Measurements from ENCODE around the gene TNNT2. TPM values are rescaled to one million over a fixed set of nuclear protein-coding genes. Genes with fewer than 3 reads are reported as not detected.
A peak's percentile ranks its signal among the peaks of the same experiment; 100 is the strongest.

The TNNT2 gene
- total and polyA plus RNA-seq, 2 donors from 2014 or later, result 2.1 to 117 TPM

DNA sequence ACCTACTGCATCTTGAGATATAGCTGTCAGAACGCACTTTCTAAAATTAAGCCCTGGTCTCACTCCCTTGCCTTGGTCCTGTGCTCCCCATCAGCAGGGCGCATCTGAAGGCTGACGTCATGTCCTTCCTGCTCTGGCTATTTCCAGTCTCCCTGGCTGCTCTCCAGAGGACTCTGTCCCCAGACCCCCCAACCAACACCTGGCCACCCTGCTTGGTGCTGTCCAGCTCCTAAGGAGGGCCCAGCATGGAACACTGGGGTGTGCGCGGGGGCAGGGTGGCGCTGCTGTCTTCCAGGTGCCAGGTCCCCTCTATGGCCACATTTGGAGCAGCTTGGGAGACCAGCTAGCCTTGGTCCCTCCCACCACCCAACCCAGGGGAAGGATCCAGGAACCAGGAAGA is 8.3 kb downstream of the TNNT2 start:
- intact Hi-C loops (cut with DNase I), result no loop called here
- H3K9me3 ChIP-seq (ENCODE audit: control insufficient read depth in 2 of 3, insufficient read depth in 1 of 3, low read length in 3 of 3), result no peaks in the 10 kb centered on the region
- no peaks in the 10 kb centered on the region for H3K36me3 ChIP-seq (ENCODE audit: control insufficient read depth in 2 of 3, insufficient read depth in 3 of 3, low read length in 3 of 3)
- H3K4me1 ChIP-seq (ENCODE audit: control insufficient read depth in 2 of 3, insufficient read depth in 2 of 3, low read depth in 1 of 3, low read length in 3 of 3), result no peaks in the 10 kb centered on the region
- no peak for FAIRE-seq
- no peak overlapping the region for H3K9ac ChIP-seq (ENCODE audit: low read length in 3 of 3)
- H3K4me3 ChIP-seq (ENCODE audit: low read length in 3 of 3), result no peak overlapping the region
- peak in 1 of 5 donors; percentile 49 for DNase-seq
- no peaks in the 10 kb centered on the region for H3K27me3 ChIP-seq (ENCODE audit: control insufficient read depth, insufficient read depth, low read length)
- H3K27ac ChIP-seq (ENCODE audit: low read depth in 2 of 2, low read length in 2 of 2), result no peak overlapping the region
- TF ChIP-seq CTCF (IDR thresholded peaks at IDR 0.05; ENCODE audit: borderline replicate concordance, extremely low read depth, insufficient read depth), result no peak

DNA sequence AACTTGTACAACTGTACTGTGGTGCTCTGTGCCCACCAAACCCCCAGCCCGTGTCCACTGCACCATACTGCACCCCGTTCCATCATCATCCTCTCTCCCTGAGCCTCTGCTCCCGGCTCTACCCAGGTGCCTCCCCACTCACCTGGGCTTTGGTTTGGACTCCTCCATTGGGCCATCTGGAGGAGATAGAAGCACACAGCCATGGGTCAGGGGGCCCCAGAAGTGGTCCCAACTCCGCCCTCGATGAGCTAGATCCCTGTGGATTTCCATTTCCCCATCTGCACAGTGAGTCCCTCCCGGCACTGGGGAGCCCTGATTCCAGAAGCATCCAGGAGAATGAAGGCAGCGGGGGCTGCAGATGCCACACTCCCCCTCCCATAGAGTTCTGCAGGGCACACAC is 10.8 kb downstream of the TNNT2 start:
- Histone ChIP-seq H3K4me1 (ENCODE audit: control insufficient read depth in 2 of 3, insufficient read depth in 2 of 3, low read depth in 1 of 3, low read length in 3 of 3) (no peaks in the 10 kb centered on the region), H3K9me3 (ENCODE audit: control insufficient read depth in 2 of 3, insufficient read depth in 1 of 3, low read length in 3 of 3) (no peaks in the 10 kb centered on the region), H3K9ac (ENCODE audit: low read length in 3 of 3) (no peak overlapping the region), H3K36me3 (ENCODE audit: control insufficient read depth in 2 of 3, insufficient read depth in 3 of 3, low read length in 3 of 3) (no peaks in the 10 kb centered on the region), H3K27ac (ENCODE audit: low read depth in 2 of 2, low read length in 2 of 2) (no peak overlapping the region), H3K4me3 (ENCODE audit: low read length in 3 of 3) (no peak overlapping the region), H3K27me3 (ENCODE audit: control insufficient read depth, insufficient read depth, low read length) (no peaks in the 10 kb centered on the region)
- DNase-seq, result peak in 1 of 5 donors; percentile 18
- intact Hi-C loops (cut with DNase I), result no loop called here
- no peak for FAIRE-seq
- no peak for TF ChIP-seq CTCF (IDR thresholded peaks at IDR 0.05; ENCODE audit: borderline replicate concordance, extremely low read depth, insufficient read depth)

DNA sequence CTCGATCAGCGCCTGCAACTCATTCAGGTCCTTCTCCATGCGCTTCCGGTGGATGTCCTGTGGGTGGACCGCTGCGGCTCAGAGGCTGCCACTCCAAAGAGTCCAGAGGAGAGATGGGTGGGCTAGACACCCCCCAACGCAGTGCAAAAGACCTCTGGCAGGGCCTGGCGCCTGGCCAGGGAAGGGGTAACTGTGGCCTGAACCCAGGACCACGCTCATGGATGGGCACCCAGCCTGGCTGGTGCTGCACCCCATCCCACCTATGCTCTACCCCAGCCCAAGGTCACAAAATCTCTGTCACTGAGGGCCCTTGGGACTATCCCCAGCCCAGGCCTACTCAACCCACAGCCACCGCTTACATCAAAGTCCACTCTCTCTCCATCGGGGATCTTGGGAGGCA is 12.2 kb downstream of the TNNT2 start:
- DNase-seq (peak in 1 of 5 donors; percentile 56), FAIRE-seq (no peak)
- Histone ChIP-seq H3K4me3 (ENCODE audit: low read length in 3 of 3) (no peak overlapping the region), H3K27ac (ENCODE audit: low read depth in 2 of 2, low read length in 2 of 2) (no peak overlapping the region), H3K9me3 (ENCODE audit: control insufficient read depth in 2 of 3, insufficient read depth in 1 of 3, low read length in 3 of 3) (no peaks in the 10 kb centered on the region), H3K27me3 (ENCODE audit: control insufficient read depth, insufficient read depth, low read length) (no peaks in the 10 kb centered on the region), H3K4me1 (ENCODE audit: control insufficient read depth in 2 of 3, insufficient read depth in 2 of 3, low read depth in 1 of 3, low read length in 3 of 3) (no peaks in the 10 kb centered on the region), H3K36me3 (ENCODE audit: control insufficient read depth in 2 of 3, insufficient read depth in 3 of 3, low read length in 3 of 3) (no peaks in the 10 kb centered on the region), H3K9ac (ENCODE audit: low read length in 3 of 3) (no peak overlapping the region)
- no peak for TF ChIP-seq CTCF (IDR thresholded peaks at IDR 0.05; ENCODE audit: borderline replicate concordance, extremely low read depth, insufficient read depth)
- intact Hi-C loops (cut with DNase I), result no loop called here

DNA sequence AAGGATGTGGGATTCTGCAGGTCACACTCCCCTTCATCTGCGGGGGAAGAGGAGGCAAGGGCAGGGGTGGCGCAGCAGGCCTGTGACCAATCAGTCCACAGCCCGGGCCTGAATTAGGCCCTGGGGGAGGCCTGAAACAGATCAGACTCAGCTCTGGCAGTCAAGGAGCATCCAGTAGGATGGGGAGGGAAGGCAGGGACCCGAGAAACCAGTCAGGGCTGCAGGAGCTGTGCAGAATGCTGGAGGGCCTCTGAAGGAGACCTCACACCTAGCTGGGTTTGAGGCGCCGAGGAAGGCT is 12.7 kb downstream of the TNNT2 start:
- Histone ChIP-seq H3K4me1 (ENCODE audit: control insufficient read depth in 2 of 3, insufficient read depth in 2 of 3, low read depth in 1 of 3, low read length in 3 of 3) (no peaks in the 10 kb centered on the region), H3K27me3 (ENCODE audit: control insufficient read depth, insufficient read depth, low read length) (no peaks in the 10 kb centered on the region), H3K9ac (ENCODE audit: low read length in 3 of 3) (no peak overlapping the region), H3K9me3 (ENCODE audit: control insufficient read depth in 2 of 3, insufficient read depth in 1 of 3, low read length in 3 of 3) (no peaks in the 10 kb centered on the region), H3K4me3 (ENCODE audit: low read length in 3 of 3) (no peak overlapping the region), H3K36me3 (ENCODE audit: control insufficient read depth in 2 of 3, insufficient read depth in 3 of 3, low read length in 3 of 3) (no peaks in the 10 kb centered on the region), H3K27ac (ENCODE audit: low read depth in 2 of 2, low read length in 2 of 2) (no peak overlapping the region)
- FAIRE-seq (no peak), DNase-seq (peak; percentile 33 to 86 (median 84))
- TF ChIP-seq CTCF (IDR thresholded peaks at IDR 0.05; ENCODE audit: borderline replicate concordance, extremely low read depth, insufficient read depth), result no peak
- intact Hi-C loops (cut with DNase I), result loop anchor here (5.0 kb wide), 1 partner anchor 112 kb away; no protein-coding TSS in a partner anchor

All from kidney (tissue), 14 donors.